Kidney epithelial cell (primary cell): ENCODE measurements around the gene INPP5A. TPM values are rescaled to one million over a fixed set of nuclear protein-coding genes. Genes with fewer than 3 reads are reported as not detected.

ENCODE experiments used
- DNase-seq: peaks from one replicate; pipeline ENCODE4 v3.0.0-alpha.2; 2010; ENCODE audit warnings: low read depth
- H3K27me3 ChIP-seq: 2 replicates; pipeline ENCODE4 v1.6.0; 2011; ENCODE audit warnings: low read length; ENCODE audit not compliant: control insufficient read depth, insufficient read depth
- H3K36me3 ChIP-seq: 2 replicates; pipeline ENCODE4 v1.5.1; 2011; ENCODE audit warnings: low read length; ENCODE audit not compliant: control insufficient read depth, insufficient read depth
- H3K4me3 ChIP-seq: 2 replicates; pipeline ENCODE4 v1.5.1; 2011; ENCODE audit warnings: low read depth, mild to moderate bottlenecking, control low read depth, low read length
- CTCF ChIP-seq: IDR thresholded peaks from 2 replicates; pipeline ENCODE4 v1.5.1; 2011; ENCODE audit warnings: mild to moderate bottlenecking, moderate library complexity, low read length, control low read depth, inconsistent platforms; ENCODE audit not compliant: insufficient read depth, poor library complexity, severe bottlenecking
- total RNA-seq: library from RNA; depleted of rRNA; stranded (reverse); fragments of >200 nt; gene quantifications from 2 replicates; pipeline ENCODE4 v1.2.3, GENCODE V29; 2015

The INPP5A gene
- total RNA-seq, 1 donor from 2014 or later: 45.1 TPM

- Histone ChIP-seq H3K27me3 (peaks cover 4% of the 10 kb centered on the region), H3K4me3 (no peak overlapping the region)
- DNase-seq: no peak
Observed at GRCh38 chr10:132521466-132522102, 16.0 kb upstream of the INPP5A start.

GRCh38 chr10:132522521-132523411, 14.8 kb upstream of the INPP5A start:
- no peak for TF ChIP-seq CTCF
- H3K27me3 ChIP-seq: peaks cover 4% of the 10 kb centered on the region

More at GRCh38 chr10:132521466-132522102, 16.0 kb upstream of the INPP5A start:
- H3K36me3 ChIP-seq: no peaks in the 10 kb centered on the region
- TF ChIP-seq CTCF: no peak

GRCh38 chr10:132523561-132524442, 13.8 kb upstream of the INPP5A start:
- no peak for TF ChIP-seq CTCF
- H3K36me3 ChIP-seq: no peaks in the 10 kb centered on the region
- H3K4me3 ChIP-seq: no peak overlapping the region
- H3K27me3 ChIP-seq: peaks cover 9% of the 10 kb centered on the region
- DNase-seq: no peak

More at GRCh38 chr10:132522521-132523411, 14.8 kb upstream of the INPP5A start:
- H3K4me3 ChIP-seq: no peak overlapping the region
- DNase-seq: no peak
- no peaks in the 10 kb centered on the region for H3K36me3 ChIP-seq

- Histone ChIP-seq H3K27me3 (peaks cover 7% of the 10 kb centered on the region), H3K36me3 (no peaks in the 10 kb centered on the region), H3K4me3 (no peak overlapping the region)
- TF ChIP-seq CTCF: no peak
- no peak for DNase-seq
Observed at GRCh38 chr10:132524443-132525285, 12.9 kb upstream of the INPP5A start.

GRCh38 chr10:132526676-132527075, 10.9 kb upstream of the INPP5A start:
- no peaks in the 10 kb centered on the region for H3K36me3 ChIP-seq
- DNase-seq: no peak
- TF ChIP-seq CTCF: no peak

More at GRCh38 chr10:132526676-132527075, 10.9 kb upstream of the INPP5A start:
- no peak overlapping the region for H3K4me3 ChIP-seq
- H3K27me3 ChIP-seq: peaks cover 7% of the 10 kb centered on the region
